Caco-2 (cell line): Measurements from ENCODE around the gene PAK6. TPM values are rescaled to one million over a fixed set of nuclear protein-coding genes. Genes with fewer than 3 reads are reported as not detected.

ENCODE experiments used
- BruUV-seq: library from RNA; stranded (reverse); fragments of 400-500 nt; replicated peaks from 2 replicates; lab custom pipeline; 2021; lab: Mats Ljungman, UMichigan
- CTCF ChIA-PET: fragments of 300-600 bp; sonication (Branson Sonifier 250); formaldehyde crosslinking; loops from one replicate; lab custom pipeline; 2022; ENCODE audit warnings: antibody characterized with exemption; lab: Charles Lee
- POLR2A ChIA-PET: fragments of 300-600 bp; sonication (Branson Sonifier 250); formaldehyde crosslinking; loops from one replicate; lab custom pipeline; 2022; ENCODE audit warnings: antibody characterized with exemption; lab: Charles Lee
- DNase-seq, 2 experiments: peaks; one replicate each; pipeline versions ENCODE4 v3.0.0 to v3.0.0-alpha.2; 2020 to 2022
- H3K27me3 ChIP-seq: replicated peaks from 2 replicates; pipeline ENCODE4 v1.6.0; 2011; ENCODE audit warnings: low read length; ENCODE audit not compliant: control insufficient read depth, insufficient read depth
- H3K36me3 ChIP-seq: 2 replicates; pipeline ENCODE4 v1.5.1; 2011; ENCODE audit warnings: low read length; ENCODE audit not compliant: control insufficient read depth, insufficient read depth
- H3K4me1 ChIP-seq: fragments of 250-450 bp; sonication (Bioruptor Pico); 2 replicates; pipeline ENCODE4 v1.5.1; 2020; ENCODE audit warnings: mild to moderate bottlenecking
- H3K4me3 ChIP-seq: 2 replicates; pipeline ENCODE4 v1.5.1; 2011; ENCODE audit warnings: low read depth, mild to moderate bottlenecking, control low read depth, low read length
- H3K9me3 ChIP-seq: fragments of 250-450 bp; sonication (Bioruptor Pico); 2 replicates; pipeline ENCODE4 v1.5.1; 2020; ENCODE audit warnings: mild to moderate bottlenecking, moderate library complexity
- H3K27ac Mint-ChIP-seq: one replicate; pipeline ENCODE4 v1.8.0; 2022; ENCODE audit warnings: mixed read lengths; ENCODE audit not compliant: unreplicated experiment
- H3K27me3 Mint-ChIP-seq: one replicate; pipeline ENCODE4 v1.8.0; 2022; ENCODE audit warnings: mixed read lengths; ENCODE audit not compliant: insufficient read depth, unreplicated experiment
- H3K36me3 Mint-ChIP-seq: one replicate; pipeline ENCODE4 v1.8.0; 2022; ENCODE audit warnings: mild to moderate bottlenecking, mixed read lengths; ENCODE audit not compliant: insufficient read depth, unreplicated experiment
- H3K4me1 Mint-ChIP-seq: one replicate; pipeline ENCODE4 v1.8.0; 2022; ENCODE audit warnings: low read depth, mixed read lengths; ENCODE audit not compliant: unreplicated experiment
- H3K4me3 Mint-ChIP-seq: one replicate; pipeline ENCODE4 v1.8.0; 2022; ENCODE audit warnings: mild to moderate bottlenecking, moderate library complexity, mixed read lengths; ENCODE audit not compliant: unreplicated experiment
- H3K9me3 Mint-ChIP-seq: one replicate; pipeline ENCODE4 v1.8.0; 2022; ENCODE audit warnings: mixed read lengths; ENCODE audit not compliant: unreplicated experiment
- intact Hi-C: fragments of 100-400 bp; cut with micrococcal nuclease; formaldehyde crosslinking; loops from one replicate; pipeline ENCODE4 v1.10.0; 2022; ENCODE audit not compliant: unreplicated experiment
- total RNA-seq: library from RNA; stranded (reverse); gene quantifications from 2 replicates; pipeline ENCODE4 v1.2.3, GENCODE V29; 2022
- TF ChIP-seq, protein P1 (sequence below), 2 experiments: fragments of 200-600 bp in 1 of 2; IDR thresholded peaks; 1 replicate in 1 of 2; 2 replicates in 1 of 2; pipeline versions ENCODE4 v1.5.1 to v1.8.0; 2011 to 2022; ENCODE audit warnings: antibody characterized with exemption in 1 of 2, control low read depth in 1 of 2, inconsistent platforms in 1 of 2, low read depth in 1 of 2, low read length in 1 of 2, mild to moderate bottlenecking in 1 of 2, moderate library complexity in 1 of 2; ENCODE audit not compliant: insufficient read depth in 1 of 2, severe bottlenecking in 1 of 2, unreplicated experiment in 1 of 2

PAK6 gene
- total RNA-seq, 1 experiment from 2014 or later, result 20.7 TPM

DNA sequence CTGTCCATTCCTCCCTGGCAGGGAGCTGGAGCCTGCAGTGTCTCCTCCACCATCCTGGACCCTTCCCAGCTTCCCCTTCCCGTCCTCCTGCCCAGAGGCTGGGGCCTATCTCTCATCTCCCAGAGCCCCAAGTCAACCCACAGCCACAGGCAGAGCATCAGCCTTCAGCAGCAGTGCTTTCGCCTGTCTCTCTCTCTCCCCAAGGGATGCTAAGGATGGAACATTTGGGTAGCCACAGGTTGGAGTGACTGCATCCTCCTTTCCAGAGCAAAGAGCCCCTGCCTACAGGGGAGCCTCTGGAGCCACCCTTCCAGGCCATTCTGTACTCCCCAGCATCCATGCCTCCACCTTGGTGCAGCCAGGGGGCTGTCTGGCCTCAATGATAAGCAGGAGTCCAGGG is 64.7 kb downstream of the PAK6 start:
- no peak overlapping the region for H3K4me3 ChIP-seq
- Mint-ChIP-seq H3K27ac (no peak overlapping the region), H3K36me3 (no peaks in the 10 kb centered on the region), H3K9me3 (no peaks in the 10 kb centered on the region), H3K27me3 (no peaks in the 10 kb centered on the region), H3K4me1 (no peaks in the 10 kb centered on the region), H3K4me3 (no peak overlapping the region)
- H3K27me3 ChIP-seq, result no peaks in the 10 kb centered on the region
- ChIA-PET POLR2A (no interaction called here), CTCF (no interaction called here)
- no TSS peak for BruUV-seq
- H3K9me3 ChIP-seq, result no peaks in the 10 kb centered on the region; the same call in 1 of the 2 replicates
- no peak for DNase-seq
- intact Hi-C loops, result no loop called here
- no peaks in the 10 kb centered on the region for H3K4me1 ChIP-seq
- TF ChIP-seq, protein P1, sequence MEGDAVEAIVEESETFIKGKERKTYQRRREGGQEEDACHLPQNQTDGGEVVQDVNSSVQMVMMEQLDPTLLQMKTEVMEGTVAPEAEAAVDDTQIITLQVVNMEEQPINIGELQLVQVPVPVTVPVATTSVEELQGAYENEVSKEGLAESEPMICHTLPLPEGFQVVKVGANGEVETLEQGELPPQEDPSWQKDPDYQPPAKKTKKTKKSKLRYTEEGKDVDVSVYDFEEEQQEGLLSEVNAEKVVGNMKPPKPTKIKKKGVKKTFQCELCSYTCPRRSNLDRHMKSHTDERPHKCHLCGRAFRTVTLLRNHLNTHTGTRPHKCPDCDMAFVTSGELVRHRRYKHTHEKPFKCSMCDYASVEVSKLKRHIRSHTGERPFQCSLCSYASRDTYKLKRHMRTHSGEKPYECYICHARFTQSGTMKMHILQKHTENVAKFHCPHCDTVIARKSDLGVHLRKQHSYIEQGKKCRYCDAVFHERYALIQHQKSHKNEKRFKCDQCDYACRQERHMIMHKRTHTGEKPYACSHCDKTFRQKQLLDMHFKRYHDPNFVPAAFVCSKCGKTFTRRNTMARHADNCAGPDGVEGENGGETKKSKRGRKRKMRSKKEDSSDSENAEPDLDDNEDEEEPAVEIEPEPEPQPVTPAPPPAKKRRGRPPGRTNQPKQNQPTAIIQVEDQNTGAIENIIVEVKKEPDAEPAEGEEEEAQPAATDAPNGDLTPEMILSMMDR (IDR thresholded peaks at IDR 0.05; ENCODE audit: insufficient read depth in 1 of 2, low read depth in 1 of 2, low read length in 1 of 2, severe bottlenecking in 1 of 2, unreplicated experiment in 1 of 2), result no peak
- no peaks in the 10 kb centered on the region for H3K36me3 ChIP-seq

DNA sequence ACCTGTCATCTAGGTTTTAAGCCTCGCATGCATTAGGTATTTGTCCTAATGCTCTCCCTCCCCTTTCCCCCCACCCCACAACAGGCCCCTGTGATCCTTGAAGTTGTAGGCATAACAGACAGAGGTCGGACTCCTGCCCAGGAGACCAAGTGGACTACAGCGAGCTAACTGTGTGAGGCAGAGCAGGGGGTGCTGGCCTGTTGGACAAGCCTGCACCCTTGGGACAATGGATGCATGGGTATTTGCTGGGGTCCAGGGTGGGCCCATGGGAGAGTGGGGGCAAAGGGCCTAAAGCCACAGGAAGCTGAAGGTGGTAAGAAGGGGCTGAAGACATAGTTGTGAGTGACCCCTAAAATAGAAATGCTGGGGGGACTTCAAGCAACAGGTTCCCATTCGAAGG is 66.4 kb downstream of the PAK6 start:
- Mint-ChIP-seq H3K27ac (no peak overlapping the region), H3K9me3 (no peaks in the 10 kb centered on the region), H3K27me3 (no peaks in the 10 kb centered on the region), H3K36me3 (no peaks in the 10 kb centered on the region), H3K4me3 (no peak overlapping the region), H3K4me1 (no peaks in the 10 kb centered on the region)
- no peak for DNase-seq
- no peak overlapping the region for H3K4me3 ChIP-seq
- CTCF ChIA-PET, result interaction anchor here (0.6 to 1.0 kb wide), 4 partner anchors 16 to 233 kb away, joined by 3 to 4 read pairs (median 4); no protein-coding TSS in a partner anchor
- no peaks in the 10 kb centered on the region for H3K4me1 ChIP-seq
- no peaks in the 10 kb centered on the region for H3K36me3 ChIP-seq
- BruUV-seq, result no TSS peak
- TF ChIP-seq, protein P1 (IDR thresholded peaks at IDR 0.05; ENCODE audit: insufficient read depth in 1 of 2, low read depth in 1 of 2, low read length in 1 of 2, severe bottlenecking in 1 of 2, unreplicated experiment in 1 of 2), result no peak
- intact Hi-C loops, result no loop called here
- no peaks in the 10 kb centered on the region for H3K27me3 ChIP-seq
- no peaks in the 10 kb centered on the region; the same call in 1 of the 2 replicates for H3K9me3 ChIP-seq
- POLR2A ChIA-PET, result no interaction called here

DNA sequence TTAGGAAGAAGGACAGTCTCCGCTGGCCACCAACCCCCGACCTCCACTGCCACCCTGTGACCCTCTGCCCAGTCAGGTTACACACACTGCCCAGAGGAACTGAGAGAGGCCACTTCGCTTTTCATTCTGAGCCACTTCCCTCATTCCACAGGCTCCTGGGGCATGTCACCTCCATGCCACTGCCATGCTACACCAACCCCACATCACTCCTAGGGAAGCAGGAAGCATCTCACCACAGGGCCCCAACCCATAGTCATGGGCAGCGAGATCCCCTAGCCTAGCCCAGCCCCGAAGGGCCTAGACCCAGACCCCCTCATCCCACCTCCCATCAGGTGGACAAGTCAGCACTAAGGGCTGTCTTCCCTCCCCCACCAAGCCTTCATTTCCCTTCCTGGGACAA is 67.5 kb downstream of the PAK6 start:
- no peaks in the 10 kb centered on the region for H3K27me3 ChIP-seq
- Mint-ChIP-seq H3K27me3 (no peaks in the 10 kb centered on the region), H3K4me3 (no peak overlapping the region), H3K4me1 (no peaks in the 10 kb centered on the region), H3K36me3 (no peaks in the 10 kb centered on the region), H3K9me3 (no peaks in the 10 kb centered on the region), H3K27ac (no peak overlapping the region)
- no peak overlapping the region for H3K4me3 ChIP-seq
- TF ChIP-seq, protein P1 (IDR thresholded peaks at IDR 0.05; ENCODE audit: insufficient read depth in 1 of 2, low read depth in 1 of 2, low read length in 1 of 2, severe bottlenecking in 1 of 2, unreplicated experiment in 1 of 2), result no peak
- CTCF ChIA-PET, result interaction anchor here (0.5 to 1.0 kb wide), 2 partner anchors 16 kb away, joined by 3 to 5 read pairs; no protein-coding TSS in a partner anchor
- no TSS peak for BruUV-seq
- no peaks in the 10 kb centered on the region for H3K36me3 ChIP-seq
- intact Hi-C loops, result no loop called here
- H3K9me3 ChIP-seq, result no peaks in the 10 kb centered on the region
- no peaks in the 10 kb centered on the region for H3K4me1 ChIP-seq
- POLR2A ChIA-PET, result no interaction called here
- no peak for DNase-seq
